ENCODE results near the gene PATJ. TPM values are rescaled to one million over a fixed set of nuclear protein-coding genes. Genes with fewer than 3 reads are reported as not detected.
"Not testable (repeated sequence)": the region's sequence is repeated elsewhere in the genome, so short reads cannot be mapped to it uniquely, and the experiment has no call there.

PATJ gene
- total RNA-seq, 1 donor from 2014 or later, result 71.2 TPM

DNA sequence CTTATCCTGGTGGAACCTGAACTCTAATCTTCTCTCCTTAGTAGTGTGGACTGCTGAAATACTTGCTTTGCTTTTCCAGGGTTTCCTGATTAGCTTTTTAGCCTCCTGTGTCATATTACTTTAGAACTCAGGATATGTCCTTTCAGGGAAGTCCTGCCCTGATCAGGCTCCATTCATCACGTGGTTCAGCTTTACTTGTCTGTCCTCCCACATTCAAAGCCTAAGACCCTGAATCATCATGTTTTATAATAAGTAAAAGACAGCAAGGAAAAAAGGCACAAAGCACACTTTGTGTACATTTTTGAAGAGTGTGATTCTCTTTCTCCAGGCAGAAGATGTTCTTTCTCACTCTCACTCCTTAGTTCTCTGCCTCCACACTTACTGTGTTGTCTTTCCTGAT lies 70.6 kb downstream of the PATJ start:
- intact Hi-C loops (cut with DNase I), result no loop called here

DNA sequence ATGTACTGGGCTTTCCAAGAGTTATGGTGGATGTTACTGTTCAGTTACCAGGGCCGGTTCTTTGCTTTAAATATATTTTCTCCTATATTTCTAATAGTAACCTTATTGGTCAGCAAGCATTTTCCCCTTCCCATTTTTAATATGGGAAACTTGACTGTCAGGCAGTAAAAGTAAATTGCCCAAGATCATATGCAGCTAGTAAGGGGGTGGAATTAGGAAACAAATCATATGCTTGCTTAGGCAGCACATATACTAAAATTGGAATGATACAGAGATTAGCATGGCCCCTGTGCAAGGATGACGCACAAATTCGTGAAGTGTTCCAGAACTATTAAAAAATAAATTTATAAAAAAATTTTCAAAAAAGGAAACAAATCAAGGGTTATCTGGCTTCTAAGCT lies 73.9 kb downstream of the PATJ start:
- DNase-seq (ENCODE audit: low spot score), result no peak
- intact Hi-C loops (cut with DNase I), result no loop called here

More for the DNA sequence above, 70.6 kb downstream of the PATJ start:
- DNase-seq (ENCODE audit: low spot score), result no peak

DNA sequence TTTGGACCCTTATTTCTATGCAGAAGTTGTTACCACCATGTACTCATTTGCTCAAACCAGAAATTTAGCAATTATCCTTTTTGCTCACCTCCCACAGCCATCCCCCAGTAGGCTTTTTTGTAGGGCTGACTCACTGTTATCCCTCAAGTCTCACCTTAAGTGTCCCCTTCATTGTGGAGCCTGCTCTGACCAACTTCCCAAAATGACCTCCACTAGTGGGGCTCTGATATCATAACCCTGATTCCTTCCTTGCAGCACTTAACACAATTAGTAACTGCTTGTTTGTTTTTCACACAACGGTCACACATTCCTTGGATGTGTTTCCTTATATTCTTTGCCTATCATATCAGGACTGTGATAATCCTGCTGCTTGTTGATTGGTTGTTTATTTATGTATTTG lies 76.7 kb downstream of the PATJ start:
- no peak for DNase-seq (ENCODE audit: low spot score)
- intact Hi-C loops (cut with DNase I), result no loop called here

DNA sequence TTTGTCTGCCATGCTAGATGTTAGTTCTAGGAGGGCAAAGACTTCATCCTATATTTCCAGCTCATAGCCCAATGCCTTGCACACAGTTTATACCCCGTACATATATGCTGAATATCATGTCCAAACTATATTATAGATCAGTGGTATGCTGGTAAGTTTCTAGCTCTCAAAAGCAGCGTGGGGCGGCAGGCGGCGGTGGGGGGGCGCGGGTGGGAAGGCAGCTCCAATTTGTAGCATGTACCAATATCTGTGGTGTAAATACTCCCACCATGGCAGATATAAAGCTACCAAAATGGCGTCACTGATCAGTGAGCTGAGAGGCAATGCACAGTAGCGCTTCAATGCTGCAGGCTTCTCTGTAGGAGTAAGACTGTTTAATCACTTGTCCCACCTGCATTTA lies 77.1 kb downstream of the PATJ start:
- intact Hi-C loops (cut with DNase I), result no loop called here
- no peak for DNase-seq (ENCODE audit: low spot score)

DNA sequence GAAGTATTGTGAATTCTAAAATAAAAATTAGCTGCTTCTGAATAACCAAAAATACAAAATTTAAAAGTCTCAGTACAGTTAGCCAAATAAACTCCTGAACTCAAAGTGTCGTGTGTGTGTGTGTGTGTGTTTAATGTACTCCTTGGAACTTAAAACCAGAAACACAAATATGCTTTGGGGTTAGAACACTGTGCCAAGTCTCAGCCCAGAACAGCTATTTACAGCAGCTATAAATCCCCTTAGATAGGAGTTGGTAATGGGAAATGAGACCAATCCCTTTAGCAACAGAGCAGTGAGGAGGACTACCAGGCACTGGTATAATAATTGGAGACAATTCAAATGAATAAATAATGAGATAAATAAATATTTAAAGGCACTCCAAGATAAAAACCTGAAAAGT lies 83.1 kb downstream of the PATJ start:
- intact Hi-C loops (cut with DNase I), result no loop called here
- no peak for DNase-seq (ENCODE audit: low spot score)

DNA sequence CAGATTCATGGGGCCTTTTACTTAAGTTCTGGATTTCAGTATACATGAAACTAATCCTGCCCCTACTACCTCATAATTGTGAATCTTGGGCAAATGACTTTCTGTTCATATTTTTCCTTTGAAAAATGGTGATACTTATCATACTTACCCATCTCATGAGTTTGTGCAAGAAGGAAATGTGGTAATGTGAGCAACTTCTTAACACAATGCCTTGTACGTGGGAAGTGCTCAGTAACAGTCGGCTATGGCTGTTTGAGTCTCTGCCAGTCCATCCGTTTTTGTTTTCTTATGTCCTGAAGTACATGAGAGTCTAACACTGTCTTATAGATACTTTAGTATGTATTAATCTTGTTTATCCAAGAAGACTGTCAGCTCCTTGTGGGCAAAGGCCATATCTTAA lies 86.5 kb downstream of the PATJ start:
- DNase-seq (ENCODE audit: low spot score), result no peak
- intact Hi-C loops (cut with DNase I), result no loop called here

DNA sequence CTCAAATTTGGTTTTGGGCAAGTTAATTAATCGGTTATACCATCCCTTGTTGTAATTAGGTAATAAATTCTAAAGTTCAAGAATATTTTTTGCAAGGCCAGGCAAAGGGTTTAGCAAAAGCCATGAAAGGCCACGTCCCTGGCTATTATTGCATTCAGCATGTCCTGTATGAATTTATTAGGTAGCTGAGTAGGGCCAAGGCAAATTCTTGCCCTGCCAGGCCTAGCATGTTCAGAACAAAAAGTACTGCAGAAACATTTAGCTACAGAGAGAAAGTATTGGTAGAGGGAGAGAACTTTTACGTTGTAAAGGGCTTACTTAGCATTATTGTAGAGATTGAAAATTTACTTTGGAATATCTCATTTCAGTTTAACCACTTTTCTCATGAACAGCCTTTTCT lies 94.4 kb downstream of the PATJ start:
- no peak for DNase-seq (ENCODE audit: low spot score)
- intact Hi-C loops (cut with DNase I), result no loop called here

DNA sequence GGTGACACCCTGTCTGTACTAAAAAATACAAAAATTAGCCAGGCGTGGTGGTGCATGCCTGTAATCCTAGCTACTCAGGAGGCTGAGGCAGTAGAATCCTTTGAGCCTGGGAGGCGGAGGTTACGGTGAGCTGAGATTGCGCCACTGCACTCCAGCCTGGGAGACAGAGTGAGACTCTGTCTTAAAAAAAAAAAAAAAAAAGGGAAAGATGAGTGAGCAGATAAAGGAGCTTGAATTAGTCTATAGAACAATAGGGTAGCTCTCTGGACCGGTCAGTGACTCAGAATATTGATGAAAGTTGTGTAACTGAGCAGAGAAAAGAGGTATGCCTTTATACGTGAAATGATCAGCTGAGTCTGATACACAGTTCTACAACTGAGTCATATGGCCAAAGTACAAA lies 95.3 kb downstream of the PATJ start:
- intact Hi-C loops (cut with DNase I), result not testable (repeated sequence)

DNA sequence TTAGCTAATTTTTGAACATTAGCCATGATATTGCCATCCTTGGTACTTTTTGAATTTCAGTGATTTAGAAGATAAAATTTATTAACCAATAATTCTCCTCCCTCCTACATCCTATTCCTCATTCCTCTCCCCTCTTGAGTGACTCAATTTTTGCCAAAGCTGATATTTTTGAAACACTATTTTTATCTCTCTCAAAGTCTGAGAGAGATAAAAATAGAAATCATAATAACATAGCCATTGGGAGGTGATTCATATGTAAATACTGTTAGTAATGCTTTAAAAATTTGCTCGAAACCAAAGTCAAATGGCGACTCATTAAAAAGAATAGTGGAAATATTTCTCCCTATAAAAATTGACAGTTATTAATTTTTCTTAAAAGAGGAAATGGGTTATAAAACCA lies 97.4 kb downstream of the PATJ start:
- intact Hi-C loops (cut with DNase I), result loop anchor here (10.0 kb wide), 1 partner anchor 495 kb away; no protein-coding TSS in a partner anchor
- no peak for DNase-seq (ENCODE audit: low spot score)

More for the DNA sequence above, 95.3 kb downstream of the PATJ start:
- not testable (repeated sequence) for DNase-seq (ENCODE audit: low spot score)

DNA sequence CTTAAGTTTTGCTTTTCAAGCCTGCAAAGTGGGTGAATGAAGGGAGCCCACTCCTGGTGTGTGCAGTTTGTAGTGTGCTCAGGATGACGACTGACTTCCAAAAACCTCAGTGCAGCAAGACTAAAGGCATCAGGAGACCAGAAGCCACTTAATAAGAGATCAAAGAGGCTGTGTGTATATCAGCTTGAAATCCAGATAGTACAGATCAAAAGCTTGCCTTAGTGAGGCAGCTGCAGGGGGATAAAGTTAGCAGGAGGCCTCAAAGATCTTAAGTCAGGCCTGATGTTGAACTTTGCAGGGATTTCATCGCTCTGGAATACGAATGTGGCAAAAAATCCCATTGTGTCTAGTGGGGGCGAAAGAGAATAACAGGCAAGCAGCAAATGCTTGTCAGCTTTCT lies 99.8 kb downstream of the PATJ start:
- intact Hi-C loops (cut with DNase I), result loop anchor here (10.0 kb wide), 1 partner anchor 497 kb away; no protein-coding TSS in a partner anchor
- no peak for DNase-seq (ENCODE audit: low spot score)

DNA sequence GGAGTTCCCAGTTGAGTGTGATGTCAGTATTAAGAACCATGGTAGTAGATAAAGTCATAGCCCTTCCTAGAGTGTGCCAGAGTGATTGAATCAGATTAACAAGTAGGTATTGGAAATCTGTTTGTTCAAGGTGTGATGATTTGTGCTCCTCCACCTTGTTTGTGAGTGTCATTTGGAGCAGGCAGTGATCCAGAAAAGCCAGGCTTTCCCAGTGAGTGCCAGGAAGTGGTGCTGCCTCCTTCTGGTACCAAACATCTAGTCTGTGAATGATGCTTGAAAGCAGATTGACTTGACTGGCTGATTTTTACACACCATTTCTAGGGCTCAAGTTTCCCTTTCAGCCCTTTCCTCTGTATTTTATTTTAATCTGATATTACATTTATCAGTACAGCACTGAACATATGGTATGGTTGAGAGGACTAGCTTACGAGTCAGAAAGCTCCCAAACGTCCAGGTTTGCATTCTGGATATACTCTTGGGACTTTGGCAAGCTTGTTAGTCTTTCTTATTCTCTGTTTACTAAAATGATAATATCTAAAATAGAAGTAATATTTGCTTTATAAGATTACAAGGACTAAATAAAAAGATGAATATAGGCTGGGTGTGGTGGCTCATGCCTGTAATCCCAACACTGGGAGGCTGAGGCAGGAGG lies 100.7 kb downstream of the PATJ start:
- intact Hi-C loops (cut with DNase I), result loop anchor here (10.0 kb wide), 1 partner anchor 498 kb away; no protein-coding TSS in a partner anchor
- no peak for DNase-seq (ENCODE audit: low spot score)

DNA sequence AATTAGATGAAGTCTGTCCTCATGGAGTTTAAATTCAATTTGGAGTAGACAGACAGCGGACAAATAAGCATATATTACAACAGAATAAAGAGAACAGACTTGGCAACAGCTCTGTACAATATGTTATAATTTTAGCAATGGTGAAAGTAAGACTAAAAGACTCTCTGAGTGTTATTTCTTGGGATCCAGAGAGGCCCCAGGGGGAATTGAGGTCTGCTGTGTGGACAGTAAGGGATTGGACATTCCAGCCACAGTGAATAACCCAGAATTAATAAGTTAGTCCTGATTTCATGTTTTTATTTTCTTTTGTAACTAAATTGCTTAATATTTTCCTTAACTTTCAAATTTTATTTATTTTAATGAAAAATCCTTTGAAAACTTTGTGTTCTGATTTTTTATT lies 101.7 kb downstream of the PATJ start:
- DNase-seq (ENCODE audit: low spot score), result no peak
- intact Hi-C loops (cut with DNase I), result loop anchor here (10.0 kb wide), 1 partner anchor 499 kb away; no protein-coding TSS in a partner anchor

DNA sequence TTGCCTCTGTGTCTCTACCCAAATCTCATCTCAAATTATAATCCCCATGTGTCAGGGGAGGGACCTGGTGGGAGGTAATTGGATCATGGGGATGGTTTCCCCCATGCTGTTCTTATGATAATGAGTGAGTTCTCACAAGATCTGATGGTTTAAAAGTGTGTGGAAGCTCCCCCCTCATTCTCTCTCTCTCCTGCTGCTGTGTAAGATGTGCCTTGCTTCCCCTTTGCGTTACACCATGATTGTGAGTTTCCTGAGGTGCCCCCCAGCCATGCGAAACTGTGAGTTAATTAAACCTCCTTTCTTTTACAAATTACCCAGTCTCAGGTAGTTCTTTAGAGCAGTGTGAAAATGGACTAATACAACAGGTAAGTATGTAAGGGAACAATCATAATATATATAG lies 102.4 kb downstream of the PATJ start:
- DNase-seq (ENCODE audit: low spot score), result not testable (repeated sequence)
- intact Hi-C loops (cut with DNase I), result loop anchor here (10.0 kb wide), 1 partner anchor 500 kb away; no protein-coding TSS in a partner anchor

DNA sequence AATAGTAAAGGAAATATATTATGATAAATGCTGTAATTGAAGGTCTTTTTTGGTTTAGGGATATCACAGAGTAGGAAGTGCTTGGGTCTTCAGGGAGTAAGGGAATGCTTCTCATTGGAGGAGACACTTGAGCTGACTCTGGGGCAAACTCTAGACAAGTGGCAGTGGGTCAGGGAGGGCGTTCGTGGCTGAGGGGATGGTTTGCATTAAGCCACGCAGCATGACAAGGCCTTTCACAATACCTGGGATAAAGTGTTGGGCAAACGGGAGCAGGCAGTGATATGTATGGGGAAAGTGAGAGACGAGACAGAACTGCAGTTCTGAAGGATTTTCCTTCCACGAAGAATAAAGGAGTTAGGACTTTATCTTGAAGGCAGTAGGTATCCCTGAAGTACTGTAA lies 109.0 kb downstream of the PATJ start:
- DNase-seq (ENCODE audit: low spot score), result no peak
- intact Hi-C loops (cut with DNase I), result loop anchor here (5.0 to 10.0 kb wide), 6 partner anchors 399 to 1876 kb away; no protein-coding TSS in a partner anchor

DNA sequence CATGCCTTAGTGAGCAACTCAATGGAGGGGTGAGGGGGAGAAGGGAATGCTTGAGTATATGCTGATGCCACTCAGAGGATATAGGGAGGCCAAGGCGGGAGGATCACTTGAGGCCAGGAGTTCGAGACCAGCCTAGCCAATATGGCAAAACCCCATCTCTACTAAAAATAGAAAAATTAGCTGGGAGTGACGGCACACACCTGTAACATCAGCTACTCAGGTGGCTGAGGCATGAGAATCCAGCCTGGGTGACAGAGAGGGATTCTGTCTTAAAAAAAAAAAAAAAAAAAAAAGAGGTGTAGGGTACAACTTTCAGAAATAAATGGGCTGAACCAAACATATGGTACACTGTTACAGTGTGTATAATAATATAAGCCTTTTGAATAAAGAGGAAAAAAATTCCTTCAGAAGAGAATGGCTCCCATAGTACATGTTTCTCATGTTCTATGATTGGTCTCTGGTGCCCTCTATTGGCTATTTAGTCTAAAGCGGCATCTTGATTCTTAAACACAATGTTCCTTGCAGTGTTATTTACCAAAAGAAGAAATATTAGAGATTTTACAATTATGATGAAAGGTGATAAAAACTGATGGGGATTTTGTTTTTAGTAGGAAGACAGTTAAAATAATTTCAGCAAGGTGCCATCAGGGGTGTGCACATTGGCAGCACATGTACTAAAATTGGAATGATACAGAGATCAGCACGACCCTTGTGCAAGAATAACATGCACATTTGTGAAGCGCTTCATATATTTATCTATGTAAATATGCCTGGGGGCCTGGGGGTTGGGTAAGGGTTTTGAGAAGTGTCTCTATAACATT lies 109.8 kb downstream of the PATJ start:
- intact Hi-C loops (cut with DNase I), result loop anchor here (5.0 to 10.0 kb wide), 6 partner anchors 400 to 1877 kb away; no protein-coding TSS in a partner anchor
- no peak for DNase-seq (ENCODE audit: low spot score)

DNA sequence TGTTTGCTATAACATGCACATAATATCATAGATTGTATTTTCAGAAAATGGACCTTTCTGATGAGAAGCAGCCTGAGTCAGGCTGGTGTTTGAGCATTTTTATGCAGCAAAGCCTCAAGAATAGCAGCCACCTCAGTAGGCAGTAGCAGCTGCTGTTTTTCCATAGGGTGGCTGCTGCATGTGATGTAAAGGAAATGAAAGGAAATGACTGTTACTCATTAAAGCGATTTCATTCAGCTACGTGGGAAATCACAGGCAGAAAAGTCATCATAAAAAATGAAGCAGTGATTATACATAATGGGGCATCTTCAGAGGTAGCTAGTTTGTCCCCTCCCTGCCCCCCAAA lies 110.4 kb downstream of the PATJ start:
- no peak for DNase-seq (ENCODE audit: low spot score)
- intact Hi-C loops (cut with DNase I), result loop anchor here (5.0 to 10.0 kb wide), 6 partner anchors 400 to 1878 kb away; no protein-coding TSS in a partner anchor

DNA sequence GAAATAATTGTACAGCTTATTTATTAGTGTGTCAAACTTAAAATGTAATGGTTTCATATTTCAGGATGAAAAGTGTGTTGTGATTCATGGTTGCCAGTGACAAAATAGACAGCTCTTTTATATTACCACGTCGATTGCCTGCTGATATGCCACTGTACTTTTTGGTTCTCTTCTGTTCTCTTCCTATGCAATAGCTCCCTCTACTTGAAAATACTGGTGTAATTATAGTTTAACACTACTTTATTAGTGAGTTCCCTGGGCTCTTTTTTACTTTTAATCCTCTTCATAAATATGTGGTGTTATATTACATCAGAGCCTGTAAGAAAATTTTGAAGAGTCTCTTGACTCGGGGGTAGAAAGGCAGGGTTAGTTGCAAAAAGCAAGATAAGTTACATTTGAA lies 111.3 kb downstream of the PATJ start:
- DNase-seq (ENCODE audit: low spot score), result no peak
- intact Hi-C loops (cut with DNase I), result loop anchor here (5.0 to 10.0 kb wide), 6 partner anchors 401 to 1879 kb away; no protein-coding TSS in a partner anchor

DNA sequence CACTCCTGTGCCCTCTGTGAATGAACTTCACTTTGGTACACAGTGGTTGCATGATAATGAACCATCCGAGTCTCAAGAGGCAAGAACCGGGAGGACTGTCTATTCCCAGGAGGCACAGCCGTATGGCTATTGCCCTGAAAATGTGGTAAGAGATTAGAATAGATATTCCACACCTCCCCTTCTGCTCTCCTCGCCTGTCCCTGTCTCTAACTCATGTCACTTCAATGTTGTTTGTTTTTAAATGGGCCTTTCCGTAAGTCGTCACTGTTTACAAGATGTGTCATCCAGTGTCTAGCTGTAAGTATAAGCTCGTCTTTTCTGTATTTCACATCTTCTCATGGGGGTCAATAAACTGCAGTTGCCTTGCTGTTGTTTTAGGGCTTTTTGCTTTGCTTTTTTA lies 122.2 kb downstream of the PATJ start:
- intact Hi-C loops (cut with DNase I), result no loop called here
- DNase-seq (ENCODE audit: low spot score), result no peak

DNA sequence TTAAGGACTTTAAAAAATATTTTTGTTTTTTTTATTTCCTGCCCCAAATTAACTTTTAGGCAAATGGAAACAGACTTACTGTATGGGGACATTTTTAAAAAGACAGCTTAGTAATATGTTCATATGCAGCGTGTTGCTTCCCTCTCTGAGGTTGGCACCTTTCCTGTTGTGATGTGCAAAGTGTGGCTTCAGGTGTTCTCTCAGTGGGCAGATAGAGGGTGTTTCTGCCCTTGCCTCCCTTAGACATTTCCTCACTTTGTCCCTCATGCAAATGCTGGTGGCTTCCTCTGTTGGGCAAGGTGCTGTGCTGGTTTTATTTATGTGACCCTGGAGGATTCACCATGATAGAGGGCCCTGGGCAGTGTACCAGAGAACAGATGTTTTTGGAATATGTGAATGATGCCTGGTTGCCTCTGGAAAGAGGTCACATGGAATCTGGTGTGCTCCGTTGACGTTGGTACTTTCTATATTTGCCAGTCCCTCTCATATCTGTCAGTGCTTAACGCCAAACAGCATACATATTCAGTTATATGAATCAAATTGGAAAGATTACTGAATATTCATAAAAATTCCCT lies 123.5 kb downstream of the PATJ start:
- intact Hi-C loops (cut with DNase I), result loop anchor here (5.0 kb wide), 2 partner anchors 87 to 202 kb away; no protein-coding TSS in a partner anchor
- no peak for DNase-seq (ENCODE audit: low spot score)

DNA sequence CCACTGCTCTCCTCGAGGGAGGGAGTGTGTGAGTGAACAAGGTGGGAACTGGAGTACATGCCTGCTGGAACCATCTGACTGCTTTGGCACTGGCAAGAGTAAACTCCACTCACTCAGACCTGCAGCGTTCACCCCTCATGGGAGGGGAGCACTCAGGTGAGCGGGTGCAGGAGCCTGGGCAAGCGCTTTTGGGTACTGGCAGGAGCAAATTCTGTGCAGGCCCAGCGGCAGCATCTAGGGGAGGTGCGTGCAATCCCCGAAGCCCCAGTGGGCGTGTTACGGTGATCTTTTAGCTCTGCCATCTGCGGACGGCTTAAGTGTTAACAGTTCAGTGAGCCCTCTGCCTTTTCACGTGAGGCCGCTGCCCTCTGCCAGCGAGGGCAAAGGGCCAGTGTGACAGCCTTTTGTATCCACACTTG lies 127.4 kb downstream of the PATJ start:
- no peak for DNase-seq (ENCODE audit: low spot score)
- intact Hi-C loops (cut with DNase I), result loop anchor here (5.0 kb wide), 2 partner anchors 83 to 198 kb away; no protein-coding TSS in a partner anchor
